NT2/D1 (cell line): ENCODE data around the gene PCDHA4.
"Not testable (repeated sequence)": the region's sequence is repeated elsewhere in the genome, so short reads cannot be mapped to it uniquely, and the experiment has no call there.

Experiments
- DNase-seq: peaks from one replicate; pipeline ENCODE4 v3.0.0-alpha.2; 2011; ENCODE audit warnings: low read depth, low spot score
- H3K27me3 ChIP-seq: 2 replicates; pipeline ENCODE4 v1.6.0; 2011; ENCODE audit warnings: mild to moderate bottlenecking; ENCODE audit not compliant: insufficient read length, insufficient read depth
- H3K36me3 ChIP-seq: 2 replicates; pipeline ENCODE4 v1.6.1; 2011; ENCODE audit warnings: mild to moderate bottlenecking, low read length, mixed read lengths; ENCODE audit not compliant: insufficient read depth, insufficient read length
- H3K4me1 ChIP-seq: 2 replicates; pipeline ENCODE4 v1.5.1; 2011; ENCODE audit not compliant: insufficient read depth, insufficient read length
- H3K4me3 ChIP-seq: 2 replicates; pipeline ENCODE4 v1.5.1; 2011; ENCODE audit warnings: low read depth; ENCODE audit not compliant: insufficient read length
- H3K9ac ChIP-seq: 2 replicates; pipeline ENCODE4 v1.6.0; 2011; ENCODE audit warnings: low read depth; ENCODE audit not compliant: insufficient read length
- H3K9me3 ChIP-seq: 2 replicates; pipeline ENCODE4 v1.5.1; 2011; ENCODE audit warnings: mild to moderate bottlenecking, low read length; ENCODE audit not compliant: insufficient read depth
- SUZ12 ChIP-seq: IDR thresholded peaks from 2 replicates; pipeline ENCODE4 v1.6.1; 2011; ENCODE audit not compliant: insufficient read length, insufficient read depth; ENCODE audit errors: extremely low read depth
- YY1 ChIP-seq: IDR thresholded peaks from 2 replicates; pipeline ENCODE4 v1.6.1; 2011; ENCODE audit not compliant: insufficient read length, insufficient read depth
- ZNF274 ChIP-seq: IDR thresholded peaks from 2 replicates; pipeline ENCODE4 v1.6.1; 2011; ENCODE audit warnings: mild to moderate bottlenecking, low read depth, low read length

PCDHA4 gene

GRCh38 chr5:140840978-140841962 is 34.4 kb downstream of the PCDHA4 start, which contains the start of gene PCDHA8:
TSS of gene PCDHA8 (plus strand) at chr5:140841187. CDS start at chr5:140841322, 135 bp downstream.
- Histone ChIP-seq H3K36me3 (no peaks in the 10 kb centered on the region), H3K4me3 (peak within 1 kb of the TSS; percentile 29), H3K27me3 (no peaks in the 10 kb centered on the region), H3K9me3 (no peaks in the 10 kb centered on the region), H3K4me1 (no peaks in the 10 kb centered on the region), H3K9ac (no peak within 1 kb of the TSS)
- TF ChIP-seq SUZ12, result no peak
- no peak for TF ChIP-seq ZNF274
- TF ChIP-seq YY1, result no peak
- DNase-seq, result no peak

GRCh38 chr5:140842798-140843733 is 36.2 kb downstream of the PCDHA4 start:
- Histone ChIP-seq H3K4me3 (no peak overlapping the region), H3K36me3 (no peaks in the 10 kb centered on the region), H3K9me3 (no peaks in the 10 kb centered on the region), H3K9ac (no peak overlapping the region), H3K27me3 (no peaks in the 10 kb centered on the region), H3K4me1 (no peaks in the 10 kb centered on the region)
- DNase-seq, result no peak
- TF ChIP-seq SUZ12 (no peak), YY1 (no peak), ZNF274 (no peak)

GRCh38 chr5:140848139-140849102 is 41.6 kb downstream of the PCDHA4 start, which contains the start of gene PCDHA9:
TSS of gene PCDHA9 (plus strand) at chr5:140848382. CDS start at chr5:140848496, 114 bp downstream.
- H3K9ac ChIP-seq, DNase-seq, H3K27me3 ChIP-seq, H3K36me3 ChIP-seq, H3K4me3 ChIP-seq, H3K9me3 ChIP-seq, H3K4me1 ChIP-seq: not testable (repeated sequence)

- not testable (repeated sequence) for H3K4me1 ChIP-seq, DNase-seq, H3K36me3 ChIP-seq, H3K4me3 ChIP-seq, H3K27me3 ChIP-seq, H3K9ac ChIP-seq, H3K9me3 ChIP-seq
These were observed 43.2 kb downstream of the PCDHA4 start for GRCh38 chr5:140849831-140850634.

GRCh38 chr5:140855772-140856674 is 49.2 kb downstream of the PCDHA4 start, which contains the start of gene PCDHA10:
TSS of gene PCDHA10 (plus strand) at chr5:140855897. CDS start at chr5:140856049, 152 bp downstream.
- Histone ChIP-seq H3K9me3 (no peaks in the 10 kb centered on the region), H3K36me3 (no peaks in the 10 kb centered on the region), H3K9ac (no peak within 1 kb of the TSS), H3K4me1 (no peaks in the 10 kb centered on the region), H3K4me3 (no peak within 1 kb of the TSS), H3K27me3 (no peaks in the 10 kb centered on the region)
- TF ChIP-seq ZNF274 (no peak), SUZ12 (no peak), YY1 (no peak)
- no peak for DNase-seq
